Suppressor macrophage treated with lipopolysaccharide for 1 hour (primary cell): Measurements from ENCODE around the gene CA9.
"Not testable (repeated sequence)": the region's sequence is repeated elsewhere in the genome, so short reads cannot be mapped to it uniquely, and the experiment has no call there.

Source experiments
- DNase-seq, 3 donors: peaks; one replicate each; pipeline ENCODE4 v3.0.0-alpha.2; 2020 to 2022

Gene CA9

GRCh38 chr9:35673132-35674024 is at the start of gene CA9:
CA9 (plus strand) TSS chr9:35673928; CDS start chr9:35673960, 32 bp downstream.
- DNase-seq: no peak

GRCh38 chr9:35627575-35627974 is 46.2 kb upstream of the CA9 start:
- no peak for DNase-seq

GRCh38 chr9:35628389-35628991 is 45.2 kb upstream of the CA9 start:
- peak; percentile 45 to 49 (median 47) for DNase-seq

- no peak for DNase-seq
Measured at GRCh38 chr9:35629597-35629996, 44.1 kb upstream of the CA9 start.

- no peak for DNase-seq
Measured at GRCh38 chr9:35635730-35636129, 38.0 kb upstream of the CA9 start.

- DNase-seq: peak in 2 of 3 donors; percentile 55 to 63
Measured at GRCh38 chr9:35636135-35636876, 37.4 kb upstream of the CA9 start.

- not testable (repeated sequence) for DNase-seq
Measured at GRCh38 chr9:35636877-35637246, 36.9 kb upstream of the CA9 start.

GRCh38 chr9:35637427-35637955 is 36.2 kb upstream of the CA9 start:
- not testable (repeated sequence) for DNase-seq

GRCh38 chr9:35638751-35639150 is 35.0 kb upstream of the CA9 start:
- DNase-seq: not testable (repeated sequence)

GRCh38 chr9:35639225-35639624 is 34.5 kb upstream of the CA9 start:
- DNase-seq: not testable (repeated sequence)

GRCh38 chr9:35639631-35640030 is 34.1 kb upstream of the CA9 start:
- DNase-seq: peak in 2 of 3 donors; percentile 27 to 30

GRCh38 chr9:35640431-35640830 is 33.3 kb upstream of the CA9 start:
- not testable (repeated sequence) for DNase-seq

GRCh38 chr9:35641478-35641877 is 32.2 kb upstream of the CA9 start:
- not testable (repeated sequence) for DNase-seq

GRCh38 chr9:35643046-35643445 is 30.7 kb upstream of the CA9 start:
- DNase-seq: no peak

- not testable (repeated sequence) for DNase-seq
Measured at GRCh38 chr9:35645736-35646135, 28.0 kb upstream of the CA9 start.

GRCh38 chr9:35646153-35646532 is 27.6 kb upstream of the CA9 start:
- no peak for DNase-seq

- DNase-seq: peak; percentile 96 to 97 (median 97)
Measured at GRCh38 chr9:35646533-35647265, 27.0 kb upstream of the CA9 start.

GRCh38 chr9:35649431-35650340 is 24.0 kb upstream of the CA9 start:
- DNase-seq: peak; percentile 61 to 78 (median 68)

GRCh38 chr9:35650341-35651158 is 23.2 kb upstream of the CA9 start, which contains the start of gene SIT1:
SIT1 (minus strand) TSS chr9:35650931; CDS start chr9:35650853, 78 bp downstream.
- DNase-seq: no peak
